Stimulated activated CD8-positive, alpha-beta memory T cell treated with anti-CD3 and anti-CD28 coated beads, Interleukin-15, amount 100 ng/mL, for 48 hours (primary cell): ENCODE measurements around the gene NPTN.

Experiments
- DNase-seq, 2 donors: peaks; one replicate each; pipeline ENCODE4 v3.0.0-alpha.2; 2020; ENCODE audit warnings: low read depth in 2 of 2

The NPTN gene

GRCh38 chr15:73632670-73633058 lies 525 bp downstream of the NPTN start:
- peak in 1 of 2 donors; percentile 9 for DNase-seq

- DNase-seq, result no peak
Measured at GRCh38 chr15:73631915-73632669, 1.1 kb downstream of the NPTN start.

DNA sequence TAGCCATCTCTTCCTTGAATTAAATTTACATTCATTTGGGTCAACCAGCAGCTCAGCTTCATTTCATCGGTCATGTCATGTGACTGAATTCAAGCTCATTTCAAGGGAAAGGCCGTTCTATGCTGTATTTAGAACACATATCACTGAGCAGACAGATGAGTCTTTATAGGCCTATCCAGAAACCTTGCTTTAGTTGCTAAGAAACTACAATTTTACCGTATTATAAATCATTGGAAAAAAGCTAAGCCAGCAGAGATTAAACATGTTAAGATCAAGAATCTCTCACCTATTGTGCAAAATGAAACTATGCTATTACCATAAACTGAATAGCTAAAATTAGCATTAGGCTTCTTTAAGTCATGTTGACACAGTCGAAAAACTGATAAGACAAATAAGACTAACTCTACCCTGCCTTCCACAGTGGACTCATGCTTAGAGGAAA lies 2.2 kb downstream of the NPTN start:
- DNase-seq, result no peak

- no peak for DNase-seq
Measured at GRCh38 chr15:73629798-73630429, 3.3 kb downstream of the NPTN start.

DNA sequence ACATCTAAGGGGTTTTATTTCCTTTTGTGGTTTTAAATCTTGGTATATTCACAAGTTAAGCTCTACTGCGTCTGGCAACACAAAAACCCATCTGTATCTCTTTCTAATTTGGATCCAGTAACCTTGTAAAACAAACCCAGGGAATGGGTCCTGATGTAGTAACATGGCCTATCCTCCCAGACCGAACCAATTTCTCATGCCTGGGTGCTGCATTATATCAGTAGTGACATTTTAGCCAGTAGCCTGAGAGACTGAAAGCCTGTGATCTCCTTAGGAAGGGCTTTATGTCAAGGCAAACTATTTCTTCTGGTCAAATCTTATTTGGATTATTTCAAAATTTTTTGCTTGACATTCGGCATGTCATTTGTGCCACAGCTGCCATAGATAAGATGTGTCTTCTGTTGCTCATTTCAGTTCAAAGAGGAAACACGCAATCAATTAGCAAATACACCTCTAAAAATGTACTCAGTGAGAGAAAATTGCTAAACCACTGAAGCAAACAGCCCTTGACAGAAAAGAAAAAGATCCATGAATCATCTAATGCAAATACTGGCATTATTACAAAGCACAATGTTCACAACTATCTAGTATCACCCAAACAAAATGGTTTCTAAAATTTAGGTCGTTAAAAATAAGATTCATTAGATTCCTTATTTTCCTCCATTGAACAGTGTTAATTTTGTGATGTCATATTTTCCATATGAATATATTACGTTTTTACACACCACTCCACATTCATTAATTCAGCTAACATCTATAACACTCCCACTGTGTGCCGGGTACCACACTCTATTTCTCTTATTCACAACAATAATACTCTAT lies 4.0 kb downstream of the NPTN start:
- DNase-seq, result no peak

DNA sequence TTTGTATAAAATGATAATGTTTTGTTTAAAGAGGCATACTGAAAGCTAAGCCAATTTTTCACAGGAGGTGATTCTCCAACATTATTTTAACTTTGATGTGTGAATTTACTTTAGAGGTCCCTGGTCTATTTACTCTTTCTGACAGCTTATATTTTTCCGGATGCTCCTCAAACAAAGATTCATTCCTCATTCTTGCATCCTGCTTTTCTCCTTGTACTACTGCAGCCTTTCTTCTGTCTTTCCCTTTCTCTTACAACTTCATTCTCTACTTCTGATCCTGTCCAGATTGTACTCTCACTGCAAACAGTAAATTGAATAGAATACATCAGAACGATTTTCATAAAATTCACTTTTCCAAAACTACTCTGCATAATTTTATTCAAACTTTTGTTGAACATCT lies 5.1 kb downstream of the NPTN start:
- DNase-seq, result no peak

- DNase-seq, result no peak
Measured at GRCh38 chr15:73626072-73626471, 7.1 kb downstream of the NPTN start.

DNA sequence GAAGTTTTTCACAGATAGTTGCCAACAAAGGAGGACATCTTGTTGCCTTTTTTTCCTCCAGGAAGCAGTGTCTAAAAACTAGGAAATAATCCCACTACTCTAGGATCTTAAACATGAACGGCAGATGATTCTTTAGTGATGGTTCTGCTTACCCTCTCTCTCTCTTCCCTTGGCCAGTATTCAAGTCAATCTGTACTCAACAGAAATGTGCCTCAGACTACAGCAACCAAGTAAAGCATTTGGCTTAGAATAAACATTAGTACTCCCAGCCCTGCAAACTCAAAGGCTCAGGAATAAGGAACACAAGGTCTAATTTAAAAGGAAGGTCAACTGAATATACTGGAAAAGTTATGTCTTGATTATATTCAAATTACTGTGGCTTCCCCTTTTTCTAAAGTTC lies 8.7 kb downstream of the NPTN start:
- no peak for DNase-seq

GRCh38 chr15:73621286-73621826 lies 11.8 kb downstream of the NPTN start:
- DNase-seq, result no peak

DNA sequence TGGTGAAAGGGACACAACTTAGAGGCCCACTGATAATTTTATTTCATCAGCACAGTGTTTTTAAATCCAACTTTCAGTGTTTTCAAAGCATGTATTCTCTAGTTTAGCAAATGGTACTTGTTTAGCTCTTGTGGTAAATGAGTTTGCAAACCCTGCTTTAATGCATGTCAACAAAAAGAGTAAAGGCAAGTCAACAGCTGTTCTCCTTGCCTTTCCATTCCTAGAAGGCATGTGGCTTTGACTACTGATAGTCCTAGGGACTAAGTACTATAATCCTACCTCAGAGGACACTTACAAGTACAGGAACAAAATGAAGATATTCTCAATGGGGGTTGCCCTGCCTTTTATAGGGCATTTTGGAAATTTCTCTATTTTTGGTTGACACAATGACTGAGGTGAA lies 13.1 kb downstream of the NPTN start:
- DNase-seq, result no peak

DNA sequence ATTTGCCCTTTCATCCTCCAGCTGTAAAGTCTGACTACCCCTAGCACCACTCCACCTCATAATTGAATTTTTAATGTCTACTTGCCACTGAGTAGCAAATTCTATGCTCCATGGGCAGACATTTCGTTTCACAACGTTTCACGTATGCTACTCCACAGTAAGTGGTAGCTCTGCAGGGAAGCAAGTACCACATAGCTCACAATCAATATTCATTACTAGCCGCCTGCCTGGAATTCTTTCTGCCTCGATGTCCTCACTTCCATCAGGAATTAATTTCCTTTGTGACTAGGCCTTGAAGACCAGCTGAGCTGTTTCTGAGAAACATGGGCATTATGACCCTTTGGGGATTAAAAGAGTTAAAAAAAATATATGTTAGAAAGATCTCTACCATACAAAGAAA lies 15.3 kb downstream of the NPTN start:
- DNase-seq, result no peak

GRCh38 chr15:73617301-73617831 lies 15.8 kb downstream of the NPTN start:
- DNase-seq, result no peak

GRCh38 chr15:73608941-73609340 lies 24.2 kb downstream of the NPTN start:
- DNase-seq, result no peak

DNA sequence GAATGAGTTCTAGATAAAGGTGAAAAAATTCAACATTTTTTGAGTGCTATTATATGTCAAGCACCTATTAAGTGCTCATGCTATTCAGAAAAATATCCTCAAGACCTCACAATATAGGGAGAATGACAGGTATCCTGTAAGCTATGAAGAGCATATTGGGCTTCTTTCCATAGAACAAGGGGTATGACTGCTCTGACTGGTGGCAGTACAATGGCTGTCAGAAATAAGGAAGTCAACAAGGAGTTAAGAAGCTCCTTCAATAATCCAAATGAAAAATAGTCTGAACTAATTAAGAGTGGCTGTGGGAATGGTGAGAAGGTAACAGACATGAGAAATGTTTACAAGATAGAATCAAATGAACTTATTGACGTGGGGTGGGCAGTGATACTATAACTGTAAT lies 24.7 kb downstream of the NPTN start:
- no peak for DNase-seq

- no peak for DNase-seq
Measured at GRCh38 chr15:73607843-73608242, 25.3 kb downstream of the NPTN start.

- DNase-seq, result no peak
Measured at GRCh38 chr15:73607405-73607804, 25.8 kb downstream of the NPTN start.

DNA sequence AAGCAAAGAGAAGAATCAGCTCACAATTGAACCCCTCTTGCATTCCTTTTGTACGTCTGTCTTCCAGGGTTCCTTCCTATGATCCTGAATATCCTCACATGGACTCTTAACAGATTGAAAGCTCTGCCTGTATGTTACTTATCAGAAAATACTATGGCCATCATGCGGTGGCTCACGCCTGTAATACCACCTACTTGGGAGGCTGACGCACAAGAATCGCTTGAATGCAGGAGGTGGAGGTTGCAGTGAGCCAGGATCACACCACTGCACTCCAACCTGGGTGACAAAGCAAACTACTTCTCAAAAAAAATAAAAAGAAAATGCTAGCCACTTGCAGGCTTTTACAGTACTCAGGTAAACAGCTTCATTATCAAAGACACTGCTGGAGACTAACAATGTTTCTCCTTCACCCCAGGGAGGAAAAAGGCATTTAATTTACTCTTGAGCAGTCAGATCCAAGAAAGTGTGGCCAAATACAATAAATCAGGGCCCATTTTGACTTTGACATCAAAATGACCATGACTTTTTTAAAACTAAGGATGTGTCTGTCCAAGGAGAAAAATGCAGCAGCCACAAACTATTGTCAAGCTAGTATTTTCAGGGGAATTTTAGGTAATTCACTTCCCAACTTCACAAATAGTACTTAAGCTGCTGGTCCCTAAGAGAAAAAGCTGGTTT lies 27.3 kb downstream of the NPTN start:
- DNase-seq, result no peak

- DNase-seq, result no peak
Measured at GRCh38 chr15:73604477-73604876, 28.7 kb downstream of the NPTN start.

DNA sequence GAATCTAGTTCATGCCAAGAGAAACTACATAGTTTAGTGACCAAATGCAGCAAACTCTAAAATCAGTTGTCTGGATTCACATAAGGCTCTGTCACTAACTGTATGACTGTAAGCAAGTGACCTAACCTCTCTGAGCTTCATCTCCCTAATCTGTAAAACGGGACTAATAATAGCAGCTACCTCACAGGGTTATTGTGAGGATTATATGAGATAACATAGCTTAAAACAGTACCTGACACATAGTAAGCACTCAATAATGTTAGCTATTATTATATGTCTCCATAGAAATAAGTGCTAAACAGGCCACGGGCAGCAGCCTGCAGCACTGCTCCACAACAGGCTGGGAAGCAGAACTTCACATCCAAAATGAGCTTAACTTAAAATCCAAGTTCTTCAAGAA lies 30.2 kb downstream of the NPTN start:
- DNase-seq, result no peak

- no peak for DNase-seq
Measured at GRCh38 chr15:73602446-73602843, 30.7 kb downstream of the NPTN start.
